K562 (cell line): ENCODE measurements around the gene CAMK1D. TPM values are rescaled to one million over a fixed set of nuclear protein-coding genes. Genes with fewer than 3 reads are reported as not detected.

Source experiments
- ATAC-seq: fragments of 200-7000 bp; cut with Tn5 transposase; 3 replicates; pipeline ENCODE4 v1.9.1; 2020; ENCODE audit warnings: moderate library complexity
- BruUV-seq: library from RNA; stranded (reverse); fragments of 400-500 nt; replicated peaks from 2 replicates; lab custom pipeline; 2021; lab: Mats Ljungman, UMichigan
- CTCF ChIA-PET: fragments of 300-600 bp; formaldehyde crosslinking; extraction: SDS; loops from one replicate; lab custom pipeline; 2021; ENCODE audit warnings: low intra/inter-chr PET ratio; lab: Yijun Ruan, JAX
- POLR2A ChIA-PET: fragments of 300-600, 350-650 bp; sonication (Branson Sonifier 250); formaldehyde crosslinking; extraction: SDS; loops from one replicate; lab custom pipeline; 2021; ENCODE audit warnings: antibody characterized with exemption, inconsistent platforms; lab: Yijun Ruan, JAX
- DNase-seq, 4 experiments: peaks; one replicate each; pipeline versions ENCODE4 v3.0.0 to v3.0.0-alpha.2; 2011 to 2018; ENCODE audit warnings: low spot score in 3 of 4, mixed read lengths in 3 of 4; ENCODE audit errors: extremely low read depth in 1 of 4
- FAIRE-seq: peaks from 2 replicates; lab custom pipeline; 2011; peaks lifted over from hg19 to GRCh38; lab: Jason Lieb, UNC
- H2AFZ ChIP-seq: 2 replicates; pipeline ENCODE4 v1.6.0; 2011; ENCODE audit warnings: low read depth, low read length, control low read depth, inconsistent platforms
- H3K27ac ChIP-seq: fragments of 200-600 bp; 3 replicates; pipeline ENCODE4 v1.8.0; 2011; ENCODE audit warnings: low read depth, mild to moderate bottlenecking, control low read depth, inconsistent platforms, low read length, moderate library complexity, mixed read lengths; ENCODE audit errors: extremely low read depth
- H3K27me3 ChIP-seq, 2 experiments: fragments of 300-600 bp in 1 of 2; 2 replicates in 1 of 2; 3 replicates in 1 of 2; pipeline versions ENCODE4 v1.6.0 to v1.8.0; 2011; ENCODE audit warnings: inconsistent platforms in 2 of 2, low read length in 2 of 2, mild to moderate bottlenecking in 1 of 2, mixed read lengths in 1 of 2, moderate library complexity in 1 of 2; ENCODE audit not compliant: control insufficient read depth in 2 of 2, insufficient read depth in 2 of 2
- H3K36me3 ChIP-seq: fragments of 300-600 bp; 3 replicates; pipeline ENCODE4 v1.8.0; 2011; ENCODE audit warnings: mild to moderate bottlenecking, low read length, inconsistent platforms; ENCODE audit not compliant: control insufficient read depth, insufficient read depth
- H3K4me1 ChIP-seq, 2 experiments: fragments of 200-600 bp in 1 of 2; replicated peaks in 1 of 2; 2 replicates in 1 of 2; 3 replicates in 1 of 2; pipeline versions ENCODE4 v1.5.1 to v1.8.0; 2011; ENCODE audit warnings: inconsistent platforms in 2 of 2, low read length in 2 of 2, mild to moderate bottlenecking in 1 of 2, mixed read lengths in 1 of 2, moderate library complexity in 1 of 2; ENCODE audit not compliant: control insufficient read depth in 2 of 2, insufficient read depth in 2 of 2
- H3K4me2 ChIP-seq: 2 replicates; pipeline ENCODE4 v1.6.1; 2011; ENCODE audit warnings: low read length, control low read depth, inconsistent platforms, mixed read lengths; ENCODE audit not compliant: insufficient read depth
- H3K4me3 ChIP-seq: fragments of 200-600 bp; sonication (generic), shearing (Covaris generic); 2 replicates; pipeline ENCODE4 v1.5.1; 2016; ENCODE audit warnings: control low read depth, inconsistent platforms
- H3K79me2 ChIP-seq: fragments of 200-600 bp; 3 replicates; pipeline ENCODE4 v1.8.0; 2011; ENCODE audit warnings: low read length, inconsistent platforms; ENCODE audit not compliant: control insufficient read depth, insufficient read depth
- H3K9ac ChIP-seq, 2 experiments: 2 replicates each; pipeline versions ENCODE4 v1.6.0 to v1.6.1; 2011; ENCODE audit warnings: low read depth in 2 of 2, low read length in 2 of 2, control low read depth in 1 of 2, inconsistent platforms in 1 of 2, mild to moderate bottlenecking in 1 of 2, mixed read lengths in 1 of 2; ENCODE audit not compliant: insufficient read depth in 1 of 2
- H3K9me1 ChIP-seq: one replicate; pipeline ENCODE4 v1.6.0; 2011; ENCODE audit warnings: inconsistent platforms, mild to moderate bottlenecking, low read length, moderate library complexity; ENCODE audit not compliant: control insufficient read depth, insufficient read depth
- H3K9me3 ChIP-seq: replicated peaks from 2 replicates; pipeline ENCODE4 v1.5.1; 2011; ENCODE audit warnings: low read depth, low read length, inconsistent platforms; ENCODE audit not compliant: control insufficient read depth, insufficient read depth
- H4K20me1 ChIP-seq: replicated peaks from 2 replicates; pipeline ENCODE4 v1.6.1; 2011; ENCODE audit warnings: low read length, inconsistent platforms, mixed read lengths; ENCODE audit not compliant: control insufficient read depth, insufficient read depth
- BRD9 ChIP-seq: fragments of 450-650 bp; IDR thresholded peaks from 2 replicates; pipeline ENCODE4 v1.6.1; 2018; ENCODE audit warnings: low read depth; ENCODE audit not compliant: partially characterized antibody
- EGR1 ChIP-seq: fragments of 450-650 bp; conservative IDR thresholded peaks from 2 replicates; pipeline ENCODE4 v1.6.1; 2017; ENCODE audit warnings: mild to moderate bottlenecking
- FOXA1 ChIP-seq: fragments of 450-650 bp; IDR thresholded peaks from 2 replicates; pipeline ENCODE4 v1.6.1; 2016; ENCODE audit warnings: mild to moderate bottlenecking, borderline replicate concordance
- KHSRP ChIP-seq: fragments of 450-650 bp; IDR thresholded peaks from 2 replicates; pipeline ENCODE4 v1.6.1; 2017
- RFX5 ChIP-seq: IDR thresholded peaks from 2 replicates; pipeline ENCODE4 v1.6.1; 2011; ENCODE audit warnings: low read depth, mild to moderate bottlenecking, improper control_type of control experiment, low read length
- XRCC5 ChIP-seq: fragments of 200-400 bp; formaldehyde crosslinking; IDR thresholded peaks from 2 replicates; pipeline ENCODE4 v1.6.1; 2017; ENCODE audit warnings: low read depth, mild to moderate bottlenecking, low read length
- ZNF324 ChIP-seq: fragments of 250-450 bp; sonication (Bioruptor Pico); IDR thresholded peaks from 2 replicates; pipeline ENCODE4 v1.4.0; 2020; ENCODE audit warnings: mild to moderate bottlenecking
- ZNF583 ChIP-seq: fragments of 250-450 bp; sonication (Bioruptor Pico); IDR thresholded peaks from 2 replicates; pipeline ENCODE4 v1.4.0; 2020
- WGBS: fragments of 100-300 bp; shearing (Covaris generic); methylation state at CpG from one replicate; pipeline ENCODE4 v1.1.6; 2016; ENCODE audit warnings: low coverage, mixed read lengths; ENCODE audit not compliant: insufficient coverage; ENCODE audit errors: missing lambda C conversion rate; 5-methylcytosine and 5-hydroxymethylcytosine counted together
- in situ Hi-C: fragments of 300-500 bp; cut with MboI; formaldehyde crosslinking; loops from 4 replicates; pipeline ENCODE4 v1.15.0; 2018; ENCODE audit warnings: inconsistent platforms, mixed read lengths
- intact Hi-C: fragments of 100-400 bp; cut with micrococcal nuclease; formaldehyde crosslinking; loops from 2 replicates; pipeline ENCODE4 v1.14.2; 2022
- polyA plus RNA-seq, 8 experiments: library from polyadenylated mRNA; depleted of rRNA in 4 of 8; stranded (reverse) in 5 of 8; unstranded in 3 of 8; fragments of >200 nt; fragmentation: Nextera tagmentation in 2 of 8; fragmentation: Illumina TruSeq in 1 of 8; extraction: Ambion mirVana in 2 of 8; extraction: Trizol in 1 of 8; gene quantifications; 2 replicates each; pipeline versions ENCODE4 v1.2.1 to v1.2.3, GENCODE V29; 2011 to 2014; ENCODE audit warnings: inconsistent platforms in 1 of 8, missing spikeins in 1 of 8
- total RNA-seq, 7 experiments: library from RNA; depleted of rRNA in 6 of 7; stranded (reverse); fragments of >200 nt in 6 of 7; fragmentation: Illumina TruSeq in 2 of 7; extraction: Trizol in 2 of 7; gene quantifications; 2 replicates each; pipeline versions ENCODE4 v1.2.1 to v1.2.3, GENCODE V29; 2011 to 2021; ENCODE audit warnings: low replicate concordance in 1 of 7
- TF ChIP-seq, protein P1 (sequence below), 2 experiments: fragments of 450-650 bp; IDR thresholded peaks; 2 replicates each; pipeline ENCODE4 v1.6.1; 2016; ENCODE audit warnings: mild to moderate bottlenecking in 2 of 2, borderline replicate concordance in 1 of 2, low read depth in 1 of 2, moderate library complexity in 1 of 2

The CAMK1D gene
- total and polyA plus RNA-seq, 9 of the 15 experiments (the other 6 are each of a cell fraction or from before 2014, with no cell fraction given), result 0.12 to 0.24 (median 0.20) TPM; not detected in 5

DNA sequence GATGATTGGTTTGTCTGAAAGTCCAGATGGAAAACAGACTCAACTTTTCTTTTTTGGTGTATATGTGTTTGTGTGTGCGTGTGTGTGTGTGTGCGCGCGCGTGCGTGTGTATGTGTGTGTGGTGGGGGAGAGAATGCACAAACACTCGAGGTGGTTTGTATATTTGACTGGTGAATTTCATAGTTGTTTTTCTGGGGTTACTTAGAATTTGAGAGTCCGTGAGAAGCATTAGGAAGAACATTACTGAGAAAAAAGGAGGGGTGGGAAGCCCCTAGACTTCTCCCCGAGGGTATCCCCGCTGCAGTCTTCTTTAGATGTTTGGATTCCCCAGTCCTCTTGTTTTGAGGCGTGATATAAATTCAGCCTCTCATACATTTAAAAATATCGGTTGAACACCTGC, 6.0 kb downstream of the CAMK1D start:
- no peak for FAIRE-seq
- WGBS, result 11% methylated on average over 12 of the region's 12 CpGs
- Histone ChIP-seq H3K27me3 (peaks cover 48 to 65% of the 10 kb centered on the region in 2 experiments), H3K9ac (no peak overlapping the region), H2AFZ (no peak overlapping the region), H3K79me2 (no peaks in the 10 kb centered on the region), H3K4me3 (no peak overlapping the region), H3K4me1 (peaks cover 0 to 6% of the 10 kb centered on the region in 2 experiments; a peak in 2 of 5 replicates)
- ATAC-seq, result no peak
- no TSS peak for BruUV-seq
- CTCF ChIA-PET, result no interaction called here
- DNase-seq, result no peak
- TF ChIP-seq KHSRP, result no peak
- no peak for TF ChIP-seq ZNF583 (CRISPR knock-in tag)
- no peak for TF ChIP-seq XRCC5
- no peak for TF ChIP-seq FOXA1
- TF ChIP-seq BRD9, result no peak
- TF ChIP-seq, protein P1, sequence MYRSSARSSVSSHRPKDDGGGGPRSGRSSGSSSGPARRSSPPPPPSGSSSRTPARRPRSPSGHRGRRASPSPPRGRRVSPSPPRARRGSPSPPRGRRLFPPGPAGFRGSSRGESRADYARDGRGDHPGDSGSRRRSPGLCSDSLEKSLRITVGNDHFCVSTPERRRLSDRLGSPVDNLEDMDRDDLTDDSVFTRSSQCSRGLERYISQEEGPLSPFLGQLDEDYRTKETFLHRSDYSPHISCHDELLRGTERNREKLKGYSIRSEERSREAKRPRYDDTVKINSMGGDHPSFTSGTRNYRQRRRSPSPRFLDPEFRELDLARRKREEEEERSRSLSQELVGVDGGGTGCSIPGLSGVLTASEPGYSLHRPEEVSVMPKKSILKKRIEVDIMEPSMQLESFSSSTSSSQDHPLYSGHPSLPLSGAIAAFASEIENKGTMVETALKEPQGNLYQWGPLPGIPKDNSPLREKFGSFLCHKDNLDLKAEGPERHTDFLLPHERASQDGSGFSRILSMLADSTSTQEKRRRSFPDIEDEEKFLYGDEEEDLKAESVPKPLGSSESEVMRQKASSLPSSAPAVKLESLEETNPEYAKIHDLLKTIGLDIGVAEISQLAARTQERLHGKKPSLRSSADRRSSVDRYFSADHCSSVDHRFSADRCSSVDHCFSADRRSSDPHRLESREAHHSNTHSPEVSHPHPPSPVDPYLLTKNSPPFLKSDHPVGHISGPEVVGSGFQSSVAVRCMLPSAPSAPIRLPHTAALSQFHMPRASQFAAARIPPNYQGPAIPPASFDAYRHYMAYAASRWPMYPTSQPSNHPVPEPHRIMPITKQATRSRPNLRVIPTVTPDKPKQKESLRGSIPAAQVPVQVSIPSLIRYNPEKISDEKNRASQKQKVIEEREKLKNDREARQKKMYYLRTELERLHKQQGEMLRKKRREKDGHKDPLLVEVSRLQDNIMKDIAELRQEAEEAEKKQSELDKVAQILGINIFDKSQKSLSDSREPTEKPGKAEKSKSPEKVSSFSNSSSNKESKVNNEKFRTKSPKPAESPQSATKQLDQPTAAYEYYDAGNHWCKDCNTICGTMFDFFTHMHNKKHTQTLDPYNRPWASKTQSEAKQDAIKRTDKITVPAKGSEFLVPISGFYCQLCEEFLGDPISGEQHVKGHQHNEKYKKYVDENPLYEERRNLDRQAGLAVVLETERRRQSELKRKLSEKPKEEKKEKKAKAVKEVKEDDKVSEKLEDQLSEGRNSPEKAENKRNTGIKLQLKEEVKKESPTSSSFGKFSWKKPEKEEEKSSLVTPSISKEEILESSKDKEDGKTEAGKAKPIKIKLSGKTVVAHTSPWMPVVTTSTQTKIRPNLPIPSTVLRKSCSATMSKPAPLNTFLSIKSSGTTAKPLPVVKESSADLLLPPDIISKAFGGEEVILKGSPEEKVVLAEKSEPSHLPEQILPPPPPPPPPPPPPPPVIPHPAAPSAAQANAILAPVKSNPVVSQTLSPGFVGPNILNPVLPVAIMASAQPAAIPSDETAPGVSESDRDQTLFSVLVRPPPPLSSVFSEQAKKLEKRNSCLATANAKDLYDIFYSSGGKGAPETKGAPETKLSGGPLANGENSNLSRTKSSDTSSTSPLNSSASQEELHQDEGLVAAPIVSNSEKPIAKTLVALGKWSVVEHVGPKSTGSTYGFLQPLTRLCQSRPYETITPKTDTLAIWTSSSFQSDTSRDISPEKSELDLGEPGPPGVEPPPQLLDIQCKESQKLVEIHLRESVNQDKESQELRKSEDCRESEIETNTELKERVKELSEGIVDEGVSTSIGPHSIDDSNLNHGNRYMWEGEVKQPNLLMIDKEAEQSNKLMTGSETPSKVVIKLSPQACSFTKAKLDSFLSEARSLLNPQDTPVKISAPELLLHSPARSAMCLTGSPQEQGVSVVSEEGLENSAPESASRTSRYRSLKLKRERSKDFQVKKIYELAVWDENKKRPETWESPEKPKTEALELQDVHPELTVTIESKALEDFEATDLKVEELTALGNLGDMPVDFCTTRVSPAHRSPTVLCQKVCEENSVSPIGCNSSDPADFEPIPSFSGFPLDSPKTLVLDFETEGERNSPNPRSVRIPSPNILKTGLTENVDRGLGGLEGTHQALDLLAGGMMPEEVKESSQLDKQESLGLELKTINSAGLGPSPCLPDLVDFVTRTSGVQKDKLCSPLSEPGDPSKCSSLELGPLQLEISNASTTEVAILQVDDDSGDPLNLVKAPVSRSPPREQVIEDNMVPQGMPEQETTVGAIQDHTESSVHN (IDR thresholded peaks at IDR 0.05; ENCODE audit: borderline replicate concordance in 1 of 2, low read depth in 1 of 2), result no peak
- TF ChIP-seq RFX5, result no peak
- no peak for TF ChIP-seq EGR1
- no peak for TF ChIP-seq ZNF324 (CRISPR knock-in tag)
- TF ChIP-seq, all 486 proteins: peak for 0
- in situ Hi-C loops, result no loop called here
- 0 out of 2 replicates have a peak, but pooled peaks cover 3% of the 10 kb centered on the region for H4K20me1 ChIP-seq
- intact Hi-C loops, result loop anchor here (10.0 kb wide), 1 partner anchor 91 kb away; no protein-coding TSS in a partner anchor
- POLR2A ChIA-PET, result no interaction called here
- no peaks in the 10 kb centered on the region for H3K36me3 ChIP-seq
- H3K4me2 ChIP-seq, result no peak overlapping the region
- no peaks in the 10 kb centered on the region for H3K9me3 ChIP-seq
- no peaks in the 10 kb centered on the region for H3K9me1 ChIP-seq
- H3K27ac ChIP-seq, result no peak overlapping the region
